Breast epithelium (tissue), 4 donors: Measurements from ENCODE around the gene TUBA4A. TPM values are rescaled to one million over a fixed set of nuclear protein-coding genes. Genes with fewer than 3 reads are reported as not detected.
A peak's percentile ranks its signal among the peaks of the same experiment; 100 is the strongest.

Experiments
- DNase-seq, 2 donors: peaks; one replicate each; pipeline ENCODE4 v3.0.0-alpha.2; 2019; ENCODE audit warnings: low spot score in 2 of 2
- H3K27ac ChIP-seq, 2 donors: fragments of 200-600 bp; sonication (generic) in 1 of 2; one replicate each; pipeline ENCODE4 v1.5.1; 2016 to 2019; ENCODE audit warnings: mild to moderate bottlenecking in 1 of 2
- H3K27me3 ChIP-seq, 2 donors: fragments of 200-600 bp; sonication (generic) in 1 of 2; one replicate each; pipeline versions ENCODE4 v1.5.1 to v1.6.0; 2017 to 2019; ENCODE audit warnings: control low read depth in 1 of 2, mild to moderate bottlenecking in 1 of 2
- H3K36me3 ChIP-seq: fragments of 200-600 bp; one replicate; pipeline ENCODE4 v1.5.1; 2019
- H3K4me1 ChIP-seq, 2 donors: fragments of 200-600 bp; sonication (generic); one replicate each; pipeline ENCODE4 v1.5.1; 2016 to 2019; ENCODE audit warnings: control low read depth in 1 of 2
- H3K4me3 ChIP-seq, 3 donors: fragments of 200-600 bp; sonication (generic); 1 replicate in 2 of 3; 2 replicates in 1 of 3; pipeline ENCODE4 v1.5.1; 2016 to 2019; ENCODE audit warnings: mild to moderate bottlenecking in 3 of 3, moderate library complexity in 2 of 3
- H3K9me3 ChIP-seq, 2 donors: fragments of 200-600 bp; sonication (generic) in 1 of 2; one replicate each; pipeline ENCODE4 v1.5.1; 2016 to 2019; ENCODE audit warnings: control low read depth in 1 of 2
- CTCF ChIP-seq, 3 donors: fragments of 450-650 bp; IDR thresholded peaks; one replicate each; pipeline ENCODE4 v1.5.1; 2016 to 2017; ENCODE audit warnings: antibody characterized with exemption in 3 of 3, mild to moderate bottlenecking in 3 of 3, moderate library complexity in 3 of 3
- POLR2A ChIP-seq: fragments of 450-650 bp; IDR thresholded peaks from one replicate; pipeline ENCODE4 v1.6.1; 2016; ENCODE audit warnings: antibody characterized with exemption, mild to moderate bottlenecking, moderate library complexity
- POLR2AphosphoS5 ChIP-seq, 3 donors: sonication (generic); formaldehyde crosslinking; IDR thresholded peaks; one replicate each; pipeline ENCODE4 v1.6.1; 2017; ENCODE audit warnings: antibody characterized with exemption in 3 of 3
- intact Hi-C: fragments of 100-400 bp; cut with DNase I; formaldehyde crosslinking; loops from one replicate; pipeline ENCODE4 v1.15.1; 2023; ENCODE audit warnings: low total_unique reads
- total RNA-seq, 3 donors: library from RNA; depleted of rRNA; stranded (reverse); fragments of >200 nt; gene quantifications; one replicate each; pipeline ENCODE4 v1.1.0, GENCODE V29; 2016

Gene TUBA4A
- total RNA-seq, 3 donors from 2014 or later, result 5.4 to 73.3 (median 48.8) TPM

GRCh38 chr2:219234331-219234730 lies 19.4 kb downstream of the TUBA4A start:
- H3K9me3 ChIP-seq, result no peaks in the 10 kb centered on the region
- peaks cover 0 to 16% of the 10 kb centered on the region in 2 donors for H3K4me1 ChIP-seq
- TF ChIP-seq POLR2AphosphoS5 (IDR thresholded peaks at IDR 0.05) (no peak), CTCF (IDR thresholded peaks at IDR 0.05) (no peak), POLR2A (no peak)
- H3K4me3 ChIP-seq, result no peak overlapping the region
- H3K27ac ChIP-seq, result no peak overlapping the region
- DNase-seq, result no peak
- H3K27me3 ChIP-seq, result no peaks in the 10 kb centered on the region
- intact Hi-C loops, result no loop called here
- H3K36me3 ChIP-seq, result peaks cover 6% of the 10 kb centered on the region

- Histone ChIP-seq H3K4me1 (peaks cover 5 to 25% of the 10 kb centered on the region in 2 donors), H3K36me3 (peaks cover 10% of the 10 kb centered on the region), H3K9me3 (no peaks in the 10 kb centered on the region), H3K27me3 (no peaks in the 10 kb centered on the region), H3K4me3 (peak overlapping the region; percentile 60 to 97 (median 86)), H3K27ac (peak overlapping the region; percentile 88 to 94)
- TF ChIP-seq CTCF (IDR thresholded peaks at IDR 0.05) (no peak), POLR2AphosphoS5 (IDR thresholded peaks at IDR 0.05) (no peak), POLR2A (no peak)
- peak in 1 of 2 donors; percentile 49 for DNase-seq
- intact Hi-C loops, result no loop called here
Measured at GRCh38 chr2:219230059-219230540, 23.6 kb downstream of the TUBA4A start.

- peak; percentile 98 to 99 for DNase-seq
- H3K9me3 ChIP-seq, result no peaks in the 10 kb centered on the region
- peaks cover 14% of the 10 kb centered on the region for H3K36me3 ChIP-seq
- peaks cover 5 to 25% of the 10 kb centered on the region in 2 donors for H3K4me1 ChIP-seq
- H3K27me3 ChIP-seq, result no peaks in the 10 kb centered on the region
- peak within 1 kb of the TSS; percentile 88 to 94 for H3K27ac ChIP-seq
- TF ChIP-seq POLR2A, result peak; percentile 63
- no peak for TF ChIP-seq CTCF (IDR thresholded peaks at IDR 0.05)
- peak; percentile 70 to 94 (median 93) for TF ChIP-seq POLR2AphosphoS5 (IDR thresholded peaks at IDR 0.05)
- peak within 1 kb of the TSS; percentile 60 to 97 (median 86) for H3K4me3 ChIP-seq
- intact Hi-C loops, result no loop called here
Measured at GRCh38 chr2:219229305-219230058, 24.2 kb downstream of the TUBA4A start, which contains the start of the genes ANKZF1 and ATG9A. Gene ANKZF1 (plus strand): TSS chr2:219229806. CDS start chr2:219230258, 452 bp downstream. Gene ATG9A (minus strand): TSS chr2:219229636. CDS start chr2:219228024, 1,612 bp downstream.

- intact Hi-C loops, result no loop called here
- no peaks in the 10 kb centered on the region for H3K9me3 ChIP-seq
- peaks cover 5 to 25% of the 10 kb centered on the region in 2 donors for H3K4me1 ChIP-seq
- no peak for DNase-seq
- peak overlapping the region; percentile 88 to 94 for H3K27ac ChIP-seq
- H3K27me3 ChIP-seq, result no peaks in the 10 kb centered on the region
- TF ChIP-seq POLR2AphosphoS5 (IDR thresholded peaks at IDR 0.05) (no peak), POLR2A (no peak), CTCF (IDR thresholded peaks at IDR 0.05) (no peak)
- peaks cover 14% of the 10 kb centered on the region for H3K36me3 ChIP-seq
- peak overlapping the region; percentile 60 to 97 (median 86) for H3K4me3 ChIP-seq
Measured at GRCh38 chr2:219228911-219229304, 24.8 kb downstream of the TUBA4A start.
